ENCODE results near the gene LRCH1. TPM values are rescaled to one million over a fixed set of nuclear protein-coding genes. Genes with fewer than 3 reads are reported as not detected.
"Not testable (repeated sequence)": the region's sequence is repeated elsewhere in the genome, so short reads cannot be mapped to it uniquely, and the experiment has no call there.

The LRCH1 gene
- total RNA-seq, 1 donor from 2014 or later, result 3.4 TPM

- Histone ChIP-seq H3K36me3 (ENCODE audit: control insufficient read depth, insufficient read depth, low read length) (no peaks in the 10 kb centered on the region), H3K4me3 (ENCODE audit: low read depth, low read length) (no peak overlapping the region), H3K27me3 (ENCODE audit: control insufficient read depth, insufficient read depth, low read length) (no peaks in the 10 kb centered on the region)
- FAIRE-seq (no peak), DNase-seq (ENCODE audit: low read depth) (no peak)
- TF ChIP-seq CTCF (IDR thresholded peaks at IDR 0.05; ENCODE audit: insufficient read depth, low read length, severe bottlenecking), result no peak
Observed at GRCh38 chr13:46516599-46517338, 36.2 kb upstream of the LRCH1 start.

- DNase-seq (ENCODE audit: low read depth); H3K4me3 ChIP-seq (ENCODE audit: low read depth, low read length); H3K27me3 ChIP-seq (ENCODE audit: control insufficient read depth, insufficient read depth, low read length); FAIRE-seq; H3K36me3 ChIP-seq (ENCODE audit: control insufficient read depth, insufficient read depth, low read length): not testable (repeated sequence)
Observed at GRCh38 chr13:46517748-46518147, 35.2 kb upstream of the LRCH1 start.

GRCh38 chr13:46519182-46519581 lies 33.8 kb upstream of the LRCH1 start:
- H3K36me3 ChIP-seq (ENCODE audit: control insufficient read depth, insufficient read depth, low read length), result no peaks in the 10 kb centered on the region
- no peaks in the 10 kb centered on the region for H3K27me3 ChIP-seq (ENCODE audit: control insufficient read depth, insufficient read depth, low read length)
- FAIRE-seq (no peak), DNase-seq (ENCODE audit: low read depth) (no peak)
- TF ChIP-seq CTCF (IDR thresholded peaks at IDR 0.05; ENCODE audit: insufficient read depth, low read length, severe bottlenecking), result no peak
- no peak overlapping the region for H3K4me3 ChIP-seq (ENCODE audit: low read depth, low read length)

GRCh38 chr13:46520166-46520565 lies 32.8 kb upstream of the LRCH1 start:
- DNase-seq (ENCODE audit: low read depth) (no peak), FAIRE-seq (no peak)
- TF ChIP-seq CTCF (IDR thresholded peaks at IDR 0.05; ENCODE audit: insufficient read depth, low read length, severe bottlenecking), result no peak
- H3K36me3 ChIP-seq (ENCODE audit: control insufficient read depth, insufficient read depth, low read length), result no peaks in the 10 kb centered on the region
- no peaks in the 10 kb centered on the region for H3K27me3 ChIP-seq (ENCODE audit: control insufficient read depth, insufficient read depth, low read length)
- H3K4me3 ChIP-seq (ENCODE audit: low read depth, low read length), result no peak overlapping the region

- FAIRE-seq (no peak), DNase-seq (ENCODE audit: low read depth) (no peak)
- no peak for TF ChIP-seq CTCF (IDR thresholded peaks at IDR 0.05; ENCODE audit: insufficient read depth, low read length, severe bottlenecking)
- H3K4me3 ChIP-seq (ENCODE audit: low read depth, low read length), result no peak overlapping the region
- H3K27me3 ChIP-seq (ENCODE audit: control insufficient read depth, insufficient read depth, low read length), result peaks cover 2% of the 10 kb centered on the region
- no peaks in the 10 kb centered on the region for H3K36me3 ChIP-seq (ENCODE audit: control insufficient read depth, insufficient read depth, low read length)
Observed at GRCh38 chr13:46521486-46521885, 31.5 kb upstream of the LRCH1 start.

- Histone ChIP-seq H3K27me3 (ENCODE audit: control insufficient read depth, insufficient read depth, low read length) (peaks cover 2% of the 10 kb centered on the region), H3K4me3 (ENCODE audit: low read depth, low read length) (no peak overlapping the region), H3K36me3 (ENCODE audit: control insufficient read depth, insufficient read depth, low read length) (no peaks in the 10 kb centered on the region)
- DNase-seq (ENCODE audit: low read depth) (no peak), FAIRE-seq (no peak)
- no peak for TF ChIP-seq CTCF (IDR thresholded peaks at IDR 0.05; ENCODE audit: insufficient read depth, low read length, severe bottlenecking)
Observed at GRCh38 chr13:46521921-46522747, 30.8 kb upstream of the LRCH1 start.

Data from bronchial epithelial cell (primary cell).